H9 (cell line): ENCODE measurements around the gene EXO1. TPM values are rescaled to one million over a fixed set of nuclear protein-coding genes. Genes with fewer than 3 reads are reported as not detected.

Source experiments
- DNase-seq: peaks from one replicate; pipeline ENCODE4 v3.0.0-alpha.2; 2017
- H2AFZ ChIP-seq: one replicate; pipeline ENCODE4 v1.6.1; 2013; ENCODE audit warnings: mild to moderate bottlenecking, low read length, control low read depth, moderate library complexity
- H2AK5ac ChIP-seq: 2 replicates; pipeline ENCODE4 v1.6.1; 2013; ENCODE audit warnings: low read length, control low read depth, mixed read lengths; ENCODE audit not compliant: insufficient read length
- H2BK120ac ChIP-seq: one replicate; pipeline ENCODE4 v1.6.1; 2013; ENCODE audit warnings: low read depth, mild to moderate bottlenecking, low read length, control low read depth, inconsistent platforms; ENCODE audit not compliant: poor library complexity, severe bottlenecking
- H2BK12ac ChIP-seq: 2 replicates; pipeline ENCODE4 v1.6.1; 2013; ENCODE audit warnings: low read length, control low read depth, mixed read lengths, low read depth; ENCODE audit not compliant: insufficient read length
- H2BK15ac ChIP-seq: 2 replicates; pipeline ENCODE4 v1.6.1; 2013; ENCODE audit warnings: low read depth, low read length, control low read depth
- H2BK20ac ChIP-seq: one replicate; pipeline ENCODE4 v1.6.1; 2013; ENCODE audit warnings: low read depth, mild to moderate bottlenecking, low read length, control low read depth, inconsistent platforms; ENCODE audit not compliant: poor library complexity, severe bottlenecking
- H2BK5ac ChIP-seq: 2 replicates; pipeline ENCODE4 v1.6.1; 2013; ENCODE audit warnings: low read length, control low read depth, mixed read lengths; ENCODE audit not compliant: insufficient read length
- H3K14ac ChIP-seq: 2 replicates; pipeline ENCODE4 v1.6.1; 2013; ENCODE audit warnings: low read length, control low read depth; ENCODE audit not compliant: insufficient read depth
- H3K18ac ChIP-seq: 2 replicates; pipeline ENCODE4 v1.6.1; 2013; ENCODE audit warnings: low read depth, mild to moderate bottlenecking, mixed read lengths, low read length, control low read depth; ENCODE audit not compliant: insufficient read length
- H3K23ac ChIP-seq: 2 replicates; pipeline ENCODE4 v1.6.1; 2013; ENCODE audit warnings: low read length, control low read depth, mixed read lengths, low read depth; ENCODE audit not compliant: insufficient read length
- H3K23me2 ChIP-seq: 2 replicates; pipeline ENCODE4 v1.6.1; 2013; ENCODE audit warnings: low read depth, mild to moderate bottlenecking, mixed read lengths, low read length, control low read depth; ENCODE audit not compliant: insufficient read length, poor library complexity, severe bottlenecking
- H3K27ac ChIP-seq: 2 replicates; pipeline ENCODE4 v1.5.1; 2013; ENCODE audit warnings: low read length, control low read depth, mixed read lengths, low read depth; ENCODE audit not compliant: insufficient read length
- H3K27me3 ChIP-seq: 2 replicates; pipeline ENCODE4 v1.6.1; 2013; ENCODE audit warnings: low read length, control low read depth, inconsistent platforms; ENCODE audit not compliant: insufficient read depth
- H3K4ac ChIP-seq: 2 replicates; pipeline ENCODE4 v1.6.1; 2013; ENCODE audit warnings: low read depth, mild to moderate bottlenecking, control low read depth, inconsistent platforms, low read length, moderate library complexity
- H3K4me1 ChIP-seq: 2 replicates; pipeline ENCODE4 v1.6.1; 2013; ENCODE audit warnings: low read length, control low read depth, inconsistent platforms; ENCODE audit not compliant: insufficient read depth
- H3K4me2 ChIP-seq: 2 replicates; pipeline ENCODE4 v1.6.1; 2013; ENCODE audit warnings: low read length, control low read depth, mixed read lengths; ENCODE audit not compliant: insufficient read length, insufficient read depth
- H3K56ac ChIP-seq: 2 replicates; pipeline ENCODE4 v1.6.1; 2013; ENCODE audit warnings: low read depth, mild to moderate bottlenecking, mixed read lengths, low read length, control low read depth; ENCODE audit not compliant: insufficient read length
- H3K79me1 ChIP-seq: 2 replicates; pipeline ENCODE4 v1.6.1; 2013; ENCODE audit warnings: low read depth, mild to moderate bottlenecking, moderate library complexity, low read length, control low read depth, inconsistent platforms; ENCODE audit not compliant: insufficient read depth, poor library complexity, severe bottlenecking
- H3K79me2 ChIP-seq: 2 replicates; pipeline ENCODE4 v1.6.1; 2013; ENCODE audit warnings: low read length, control low read depth, inconsistent platforms; ENCODE audit not compliant: insufficient read depth
- H3K9ac ChIP-seq: 2 replicates; pipeline ENCODE4 v1.6.1; 2013; ENCODE audit warnings: low read length, control low read depth, mixed read lengths; ENCODE audit not compliant: insufficient read length; ENCODE audit errors: extremely low read depth
- H3K9me3 ChIP-seq: one replicate; pipeline ENCODE4 v1.6.1; 2013; ENCODE audit warnings: low read depth, low read length, inconsistent platforms; ENCODE audit not compliant: control insufficient read depth
- H3T11ph ChIP-seq: one replicate; pipeline ENCODE4 v1.6.1; 2013; ENCODE audit warnings: mild to moderate bottlenecking, low read length, control low read depth, inconsistent platforms
- H4K20me1 ChIP-seq: one replicate; pipeline ENCODE4 v1.6.1; 2013; ENCODE audit not compliant: control insufficient read depth, insufficient read length, insufficient read depth
- H4K5ac ChIP-seq: 2 replicates; pipeline ENCODE4 v1.6.1; 2013; ENCODE audit warnings: low read depth, mild to moderate bottlenecking, mixed read lengths, low read length, control low read depth; ENCODE audit not compliant: insufficient read length
- H4K8ac ChIP-seq: replicated peaks from 2 replicates; pipeline ENCODE4 v1.6.1; 2013; ENCODE audit warnings: low read length, control low read depth, mixed read lengths, low read depth; ENCODE audit not compliant: insufficient read length
- H4K91ac ChIP-seq: 2 replicates; pipeline ENCODE4 v1.6.1; 2013; ENCODE audit warnings: low read depth, mild to moderate bottlenecking, moderate library complexity, mixed read lengths, low read length, control low read depth; ENCODE audit not compliant: insufficient read length
- H3K27ac Mint-ChIP-seq, 3 experiments: 2 replicates in 2 of 3; 3 replicates in 1 of 3; pipeline ENCODE4 v1.8.0; 2020 to 2021; ENCODE audit warnings: mixed read lengths in 3 of 3, mild to moderate bottlenecking in 1 of 3, moderate library complexity in 1 of 3
- H3K27me3 Mint-ChIP-seq: 2 replicates; pipeline ENCODE4 v1.8.0; 2021; ENCODE audit warnings: low read depth, mild to moderate bottlenecking, moderate library complexity, mixed read lengths
- H3K36me3 Mint-ChIP-seq, 3 experiments: 2 replicates in 2 of 3; 3 replicates in 1 of 3; pipeline ENCODE4 v1.8.0; 2020 to 2021; ENCODE audit warnings: low read depth in 3 of 3, mixed read lengths in 3 of 3; ENCODE audit not compliant: insufficient read depth in 1 of 3
- H3K4me1 Mint-ChIP-seq, 2 experiments: 2 replicates each; pipeline ENCODE4 v1.8.0; 2020; ENCODE audit warnings: mixed read lengths in 2 of 2
- H3K4me3 Mint-ChIP-seq, 2 experiments: 2 replicates in 1 of 2; 3 replicates in 1 of 2; pipeline ENCODE4 v1.8.0; 2020 to 2021; ENCODE audit warnings: mild to moderate bottlenecking in 2 of 2, mixed read lengths in 2 of 2, moderate library complexity in 1 of 2
- H3K9me3 Mint-ChIP-seq, 2 experiments: 2 replicates in 1 of 2; 3 replicates in 1 of 2; pipeline ENCODE4 v1.8.0; 2020; ENCODE audit warnings: mild to moderate bottlenecking in 2 of 2, mixed read lengths in 2 of 2, moderate library complexity in 1 of 2
- total RNA-seq: library from RNA; stranded (reverse); gene quantifications from 2 replicates; pipeline ENCODE4 v1.2.1, GENCODE V29; 2021
- TF ChIP-seq, protein P1 (sequence below): fragments of 200-600 bp; sonication (generic); conservative IDR thresholded peaks from 3 replicates; pipeline ENCODE4 v1.8.0; 2021; ENCODE audit warnings: antibody characterized with exemption, mild to moderate bottlenecking

Gene EXO1
- total RNA-seq, 1 experiment from 2014 or later: 43.2 TPM

DNA sequence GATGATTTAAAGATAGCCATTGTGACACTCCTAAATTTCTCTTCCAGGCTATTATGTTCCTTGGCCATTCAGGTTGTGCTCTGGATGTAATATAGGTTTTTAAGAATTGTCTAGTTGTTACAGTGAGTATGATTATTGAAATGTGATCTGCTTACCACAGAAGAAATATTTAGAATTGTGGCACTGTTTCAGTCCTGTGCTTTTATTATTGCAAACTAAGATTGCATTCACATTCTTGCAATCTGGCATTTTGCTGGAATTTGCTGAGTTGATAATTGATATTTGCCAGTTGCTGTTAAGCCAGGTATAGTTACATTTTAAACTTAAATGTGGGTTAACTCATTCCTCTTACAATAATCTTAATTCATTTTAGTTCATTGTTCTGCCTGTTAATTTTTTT, 22.3 kb downstream of the EXO1 start:
- no peak overlapping the region for H2AK5ac ChIP-seq
- H3K9ac ChIP-seq: no peak overlapping the region
- H2BK120ac ChIP-seq: no peak overlapping the region
- H3K9me3 Mint-ChIP-seq: no peaks in the 10 kb centered on the region
- no peak overlapping the region for H3K4ac ChIP-seq
- no peak overlapping the region for H4K91ac ChIP-seq
- H2BK15ac ChIP-seq: no peak overlapping the region
- no peak overlapping the region for H3K14ac ChIP-seq
- no peaks in the 10 kb centered on the region for H3K79me2 ChIP-seq
- no peak overlapping the region for H3K18ac ChIP-seq
- no peaks in the 10 kb centered on the region for H3K23me2 ChIP-seq
- H4K20me1 ChIP-seq: no peaks in the 10 kb centered on the region
- H3K79me1 ChIP-seq: no peaks in the 10 kb centered on the region
- no peak overlapping the region for H2BK12ac ChIP-seq
- H3K56ac ChIP-seq: no peak overlapping the region
- H4K5ac ChIP-seq: no peak overlapping the region
- no peak overlapping the region for H3K4me2 ChIP-seq
- no peaks in the 10 kb centered on the region for H3K4me1 Mint-ChIP-seq
- no peak overlapping the region for H3K4me3 Mint-ChIP-seq
- H3T11ph ChIP-seq: no peak overlapping the region
- H2BK20ac ChIP-seq: no peak overlapping the region
- DNase-seq: no peak
- H2AFZ ChIP-seq: no peak overlapping the region
- no peaks in the 10 kb centered on the region for H3K27me3 ChIP-seq
- H3K36me3 Mint-ChIP-seq: peaks cover 36 to 79% (median 55%) of the 10 kb centered on the region in 3 experiments
- no peak overlapping the region for H4K8ac ChIP-seq
- no peak overlapping the region for H3K27ac Mint-ChIP-seq
- no peaks in the 10 kb centered on the region for H3K9me3 ChIP-seq
- H2BK5ac ChIP-seq: no peak overlapping the region
- no peaks in the 10 kb centered on the region for H3K27me3 Mint-ChIP-seq
- H3K4me1 ChIP-seq: no peaks in the 10 kb centered on the region
- no peak overlapping the region for H3K23ac ChIP-seq
- no peak overlapping the region for H3K27ac ChIP-seq
- TF ChIP-seq, protein P1, sequence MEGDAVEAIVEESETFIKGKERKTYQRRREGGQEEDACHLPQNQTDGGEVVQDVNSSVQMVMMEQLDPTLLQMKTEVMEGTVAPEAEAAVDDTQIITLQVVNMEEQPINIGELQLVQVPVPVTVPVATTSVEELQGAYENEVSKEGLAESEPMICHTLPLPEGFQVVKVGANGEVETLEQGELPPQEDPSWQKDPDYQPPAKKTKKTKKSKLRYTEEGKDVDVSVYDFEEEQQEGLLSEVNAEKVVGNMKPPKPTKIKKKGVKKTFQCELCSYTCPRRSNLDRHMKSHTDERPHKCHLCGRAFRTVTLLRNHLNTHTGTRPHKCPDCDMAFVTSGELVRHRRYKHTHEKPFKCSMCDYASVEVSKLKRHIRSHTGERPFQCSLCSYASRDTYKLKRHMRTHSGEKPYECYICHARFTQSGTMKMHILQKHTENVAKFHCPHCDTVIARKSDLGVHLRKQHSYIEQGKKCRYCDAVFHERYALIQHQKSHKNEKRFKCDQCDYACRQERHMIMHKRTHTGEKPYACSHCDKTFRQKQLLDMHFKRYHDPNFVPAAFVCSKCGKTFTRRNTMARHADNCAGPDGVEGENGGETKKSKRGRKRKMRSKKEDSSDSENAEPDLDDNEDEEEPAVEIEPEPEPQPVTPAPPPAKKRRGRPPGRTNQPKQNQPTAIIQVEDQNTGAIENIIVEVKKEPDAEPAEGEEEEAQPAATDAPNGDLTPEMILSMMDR: no peak
